Measurements from ENCODE around the gene LPO.

DNA sequence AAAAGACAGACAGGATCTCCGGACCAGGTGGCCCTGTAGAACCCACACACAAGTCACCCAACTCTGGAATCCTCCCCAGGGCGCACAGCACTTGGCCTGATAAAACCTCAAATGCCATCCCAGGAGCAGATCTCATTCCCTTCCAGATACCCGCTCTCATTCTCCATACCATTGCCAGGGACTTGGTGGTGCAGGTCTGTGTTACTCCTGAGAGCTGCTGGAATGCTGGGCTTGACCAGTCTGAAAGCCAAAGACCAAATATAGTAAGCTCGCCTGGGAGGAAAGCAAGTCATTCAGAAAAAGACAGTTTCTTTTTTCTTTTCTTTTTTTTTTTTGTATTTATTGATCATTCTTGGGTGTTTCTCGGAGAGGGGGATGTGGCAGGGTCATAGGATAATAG is 30.0 kb upstream of the LPO start:
- TF ChIP-seq POLR2A (IDR thresholded peaks at IDR 0.05; ENCODE audit: low read depth, low read length) (no peak), TAF1 (IDR thresholded peaks at IDR 0.05; ENCODE audit: borderline replicate concordance, low read depth, low read length) (no peak)
